ENCODE measurements around the gene SP2.
A peak's percentile ranks its signal among the peaks of the same experiment; 100 is the strongest.

Gene SP2

DNA sequence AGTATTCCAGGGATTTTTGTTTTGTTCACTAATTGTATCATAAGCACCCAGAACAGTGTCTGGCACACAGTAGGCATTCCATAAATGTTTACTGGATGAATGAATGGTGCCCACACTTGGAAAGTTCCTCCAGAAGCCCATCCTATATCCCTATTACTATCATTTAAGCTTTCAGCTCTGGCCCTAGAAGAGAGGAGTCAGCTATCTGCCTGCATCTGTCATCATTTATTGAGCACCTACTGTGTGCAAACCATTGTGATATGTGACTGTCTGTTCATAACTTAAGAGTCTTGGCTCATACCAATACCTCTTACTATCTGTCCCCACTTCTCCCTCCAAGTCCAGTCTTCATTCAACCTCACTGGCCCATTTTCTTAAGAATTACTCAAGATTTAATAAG is 25.0 kb upstream of the SP2 start:
- DNase-seq: no peak

DNA sequence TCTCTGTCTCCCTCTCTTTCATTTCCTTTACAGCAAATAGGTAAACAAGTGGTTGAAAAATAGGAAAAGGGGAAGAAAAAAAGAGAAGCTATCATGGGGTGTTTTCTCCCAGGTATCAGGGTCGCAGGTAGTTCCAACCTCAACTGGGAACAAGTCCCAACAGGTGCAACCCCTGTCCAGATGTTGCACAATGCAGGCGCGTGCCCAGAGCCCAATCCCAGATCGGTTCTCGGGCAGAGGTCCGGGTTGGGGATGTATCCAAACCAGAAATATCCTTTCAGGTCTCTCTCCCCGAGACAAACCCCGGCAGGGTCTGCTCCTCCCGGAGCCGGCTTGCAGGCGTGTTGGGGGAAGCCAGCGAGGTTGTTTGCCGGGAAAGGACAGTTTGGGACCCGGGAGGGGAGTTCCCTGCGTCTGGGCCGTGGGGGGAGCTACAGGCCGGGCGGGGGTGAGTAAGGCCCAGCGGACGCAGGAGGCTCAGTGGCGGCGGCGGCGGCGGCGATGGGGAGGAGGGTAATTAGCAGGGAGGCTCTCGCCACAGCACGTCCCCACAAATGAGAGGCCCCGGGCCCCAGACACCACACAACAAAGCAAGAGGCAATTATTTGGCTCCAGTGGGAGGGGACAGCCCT is 23.9 kb upstream of the SP2 start:
- DNase-seq: no peak

DNA sequence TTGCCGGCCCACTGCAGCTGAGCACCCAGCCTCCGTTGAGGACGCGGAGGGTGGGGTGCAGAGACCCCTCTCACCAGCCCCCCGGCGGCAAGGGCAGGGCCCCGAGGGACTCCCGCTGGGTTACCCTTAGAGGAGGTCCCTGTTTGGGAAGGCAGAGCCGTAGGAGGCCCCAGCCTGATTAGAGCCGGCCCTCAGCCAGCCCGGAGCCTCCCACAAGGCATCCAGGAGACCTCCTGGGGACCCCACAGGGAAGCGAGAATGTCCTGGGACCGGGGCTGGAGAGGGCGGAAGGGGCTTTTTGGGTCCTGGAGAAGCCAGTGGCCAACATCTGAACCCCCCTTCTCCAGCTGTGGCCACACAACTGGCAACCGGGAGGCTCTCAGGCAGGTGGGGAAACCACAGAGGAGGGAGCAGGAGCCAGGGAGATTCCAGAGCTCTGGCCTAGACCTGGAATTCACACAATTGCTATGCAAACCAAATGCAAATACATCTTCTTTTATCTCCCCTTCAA is 23.3 kb upstream of the SP2 start:
- no peak for DNase-seq

DNA sequence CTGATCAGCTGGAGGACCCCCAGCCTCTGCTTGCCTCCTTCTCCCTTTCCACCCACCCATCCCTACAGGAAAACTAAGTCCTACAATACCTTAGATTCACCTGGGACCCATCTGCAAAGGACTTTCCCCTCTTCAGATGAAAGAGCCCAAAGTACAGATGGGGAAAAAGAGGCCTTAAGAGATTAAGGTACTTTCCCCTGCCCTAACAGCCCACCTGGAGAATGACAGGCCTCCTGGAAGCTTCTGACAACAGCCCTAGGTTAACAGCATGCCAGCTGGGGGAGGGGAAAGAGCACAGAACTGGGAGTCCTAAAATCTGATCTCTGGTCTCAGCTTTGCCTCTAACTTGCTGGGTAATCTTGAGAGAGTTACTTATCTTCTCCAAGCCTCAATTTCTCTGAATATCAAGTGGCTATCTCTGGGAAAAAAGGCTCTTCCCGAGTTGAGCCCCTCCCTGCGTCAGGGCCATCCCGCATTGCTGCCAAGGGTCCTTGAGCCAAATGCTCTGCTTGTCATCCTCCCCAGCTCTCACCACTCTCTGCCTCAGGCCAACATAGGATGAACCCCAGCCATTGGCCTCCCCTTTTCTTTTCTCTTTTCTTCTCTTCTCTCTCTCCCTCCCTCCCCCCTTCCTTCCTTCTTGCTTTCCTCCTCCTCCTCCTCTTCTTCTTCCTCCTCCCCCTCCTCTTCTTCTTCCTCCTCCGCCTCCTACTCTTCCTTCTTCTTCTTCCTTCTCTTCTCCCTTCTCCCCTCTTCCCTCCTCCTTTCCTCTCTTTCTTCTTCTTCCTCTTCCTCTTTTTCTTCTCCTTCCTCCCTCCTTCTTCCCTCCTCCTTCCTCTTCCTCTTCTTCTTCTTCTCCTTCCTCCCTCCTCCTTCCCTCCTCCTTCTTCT is 22.6 kb upstream of the SP2 start:
- DNase-seq: no peak

DNA sequence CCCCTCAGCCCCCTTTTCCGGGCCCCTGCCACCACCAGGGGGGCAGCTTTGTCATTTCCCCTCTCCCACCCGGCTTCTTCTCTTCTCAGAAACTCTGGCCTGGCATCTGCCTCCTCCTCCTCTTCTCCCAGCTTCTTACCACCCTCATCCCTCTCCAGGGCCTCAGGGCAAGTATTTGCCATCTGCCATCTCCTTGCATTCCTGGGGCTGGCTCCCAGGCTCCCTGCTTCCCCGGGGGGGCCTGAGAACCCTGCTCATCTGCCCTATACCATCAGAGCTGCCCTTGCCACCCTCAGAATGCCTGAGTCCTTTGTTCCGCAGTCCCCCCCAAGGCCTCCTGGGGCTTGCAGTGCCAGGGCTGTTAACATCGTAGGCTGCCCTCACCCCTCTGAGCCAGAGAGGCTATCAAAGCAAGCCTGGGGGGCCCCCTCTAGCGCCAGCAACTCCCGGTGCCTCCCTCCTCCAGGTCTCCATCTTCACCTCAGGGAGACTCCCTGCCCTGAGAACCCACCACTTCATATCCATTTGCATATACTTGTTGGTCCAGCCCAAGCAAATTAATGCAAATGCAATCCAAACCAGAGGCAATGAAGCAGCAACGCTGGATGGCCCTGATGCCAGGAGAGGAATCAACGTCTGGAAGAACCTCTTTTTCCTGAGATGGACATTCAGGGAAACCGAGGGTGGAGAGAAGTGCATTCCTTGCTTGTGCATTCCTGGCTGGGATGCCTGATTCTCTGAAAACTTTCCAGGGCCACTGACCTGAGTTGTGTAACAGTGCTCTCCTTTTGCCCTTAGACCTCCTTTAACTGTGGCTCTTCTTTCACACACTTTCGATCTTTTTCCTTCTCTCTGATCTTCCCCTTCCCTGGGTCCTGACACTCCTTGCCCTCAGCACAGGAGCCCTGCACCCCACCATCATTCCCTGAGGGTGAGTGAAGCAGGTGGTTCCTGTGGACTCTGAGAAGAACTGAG is 20.7 kb upstream of the SP2 start:
- DNase-seq: no peak

DNA sequence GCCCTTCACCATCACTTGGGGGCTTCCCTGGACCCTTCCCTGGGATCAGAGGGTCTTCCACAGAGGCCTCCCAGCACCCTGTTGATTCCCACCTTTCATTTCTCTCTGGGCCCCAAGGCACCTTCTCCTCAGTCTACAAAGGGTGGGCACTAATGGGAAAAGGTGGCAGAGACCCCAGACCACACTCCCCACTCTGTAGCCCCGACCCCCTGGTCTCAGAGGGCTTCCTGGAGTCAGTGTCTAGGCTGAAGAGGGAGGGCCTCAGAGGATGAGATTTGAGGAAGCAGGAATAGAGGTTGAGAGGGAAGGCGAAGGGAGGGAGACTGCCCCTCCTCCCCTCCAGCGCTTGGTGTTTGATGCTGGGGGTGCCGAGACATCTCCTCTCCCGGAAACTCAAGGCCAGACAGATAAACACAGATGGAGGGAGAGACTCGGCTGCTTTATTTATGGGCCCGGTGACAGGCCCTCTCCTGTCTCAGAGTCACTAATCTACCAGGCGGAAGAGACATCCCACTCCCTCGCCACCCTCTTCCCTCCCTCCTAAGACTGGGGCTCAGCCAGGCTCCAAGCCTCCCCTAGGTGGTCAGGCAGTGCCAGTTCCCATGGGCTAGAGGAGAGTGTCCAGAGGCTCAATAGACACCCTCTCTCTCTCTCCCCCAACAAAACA is 18.5 kb upstream of the SP2 start:
- no peak for DNase-seq

DNA sequence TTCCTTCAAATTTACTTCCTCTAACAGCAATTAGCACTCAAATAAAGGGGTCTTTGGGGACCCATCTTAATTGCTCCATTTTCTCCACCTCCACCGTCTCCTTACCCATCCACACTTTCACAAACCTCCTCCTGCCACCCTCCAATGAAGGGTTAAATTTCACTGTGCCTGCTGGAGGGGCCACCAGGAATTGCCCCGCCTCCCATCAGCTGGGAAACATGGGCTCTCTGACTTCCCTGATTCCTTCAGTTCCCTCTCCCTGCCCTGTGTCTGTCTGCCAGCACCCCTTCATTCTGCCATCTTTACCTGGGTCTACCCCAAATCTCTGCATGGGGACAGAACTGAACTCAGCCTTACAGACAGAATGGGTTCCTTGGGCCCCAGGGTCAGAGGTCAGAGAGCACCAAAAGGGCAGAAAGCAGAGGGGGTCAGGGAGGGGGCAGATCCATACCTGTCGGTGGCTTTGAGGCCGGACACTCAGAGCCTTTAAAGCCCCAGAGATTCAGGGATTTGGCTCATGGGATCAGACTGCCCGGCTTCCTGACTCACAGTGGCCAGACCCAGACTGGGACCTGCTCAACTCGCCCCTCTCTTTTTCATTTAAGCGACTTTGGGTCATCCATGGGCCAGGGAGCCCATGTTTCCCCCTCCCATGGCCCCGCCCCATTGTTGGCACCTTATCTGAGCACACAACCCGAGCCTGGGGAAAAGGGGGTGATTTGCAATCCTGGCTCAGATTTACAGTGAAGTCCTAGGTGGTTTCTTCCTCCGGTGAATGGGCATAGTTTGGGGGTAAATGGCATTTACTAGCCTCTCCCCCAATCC is 17.6 kb upstream of the SP2 start:
- DNase-seq: no peak

DNA sequence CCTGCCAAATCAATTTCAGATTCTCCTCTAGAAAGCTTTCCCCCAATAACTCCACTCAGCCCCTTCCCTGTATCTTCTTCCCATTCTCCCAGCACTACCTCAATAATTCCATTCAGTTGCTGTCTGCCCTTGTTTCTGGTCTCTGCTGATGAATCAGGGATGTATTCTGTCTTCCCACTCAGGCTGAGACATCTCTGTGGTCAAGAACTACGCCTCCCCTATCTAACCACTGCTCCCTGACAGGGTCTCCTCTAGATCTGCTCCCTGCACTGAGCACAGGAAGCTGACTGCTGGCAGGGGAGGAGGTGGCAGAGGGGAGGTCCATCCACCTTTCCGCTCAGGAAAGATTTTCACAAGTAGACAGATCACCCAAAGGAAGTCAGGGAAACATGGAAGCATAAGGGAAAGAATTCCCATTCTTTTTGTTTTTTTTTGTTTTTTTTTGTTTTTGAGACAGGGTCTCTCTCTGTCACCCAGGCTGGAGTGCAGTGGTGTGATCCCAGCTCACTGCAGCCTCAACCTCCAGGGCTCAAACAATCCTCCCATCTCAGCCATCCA is 16.9 kb upstream of the SP2 start:
- no peak for DNase-seq

DNA sequence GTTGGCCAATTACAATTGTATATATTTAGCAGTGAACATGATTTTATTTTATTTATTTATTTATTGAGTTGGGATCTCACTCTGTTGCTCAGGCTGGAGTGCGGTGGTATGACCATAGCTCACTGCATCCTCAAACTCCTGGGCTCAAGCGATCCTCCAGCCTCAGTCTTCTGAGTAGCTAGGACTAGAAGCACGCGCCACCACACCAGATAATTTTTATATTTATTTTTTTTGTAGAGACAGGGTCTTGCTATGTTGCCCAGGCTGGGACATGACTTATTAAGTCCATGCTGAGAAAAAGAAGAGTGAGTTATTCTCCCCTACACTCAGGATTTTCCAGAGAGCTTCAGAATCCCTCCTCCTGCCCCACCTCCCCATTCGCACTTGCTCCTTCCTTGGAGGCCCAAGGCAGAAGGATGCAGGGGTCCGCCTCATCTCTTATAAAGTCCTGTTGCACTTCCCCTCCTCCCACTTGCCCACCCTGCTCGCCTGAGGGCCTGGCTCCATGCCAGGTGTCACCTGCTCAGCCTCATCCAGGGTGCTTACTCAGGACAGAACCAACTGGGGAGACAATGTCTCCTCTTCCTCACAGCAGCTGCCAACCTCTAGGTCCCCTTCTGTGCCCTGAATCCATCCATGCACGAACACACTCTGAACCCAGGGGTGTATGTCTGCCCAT is 16.1 kb upstream of the SP2 start:
- no peak for DNase-seq

DNA sequence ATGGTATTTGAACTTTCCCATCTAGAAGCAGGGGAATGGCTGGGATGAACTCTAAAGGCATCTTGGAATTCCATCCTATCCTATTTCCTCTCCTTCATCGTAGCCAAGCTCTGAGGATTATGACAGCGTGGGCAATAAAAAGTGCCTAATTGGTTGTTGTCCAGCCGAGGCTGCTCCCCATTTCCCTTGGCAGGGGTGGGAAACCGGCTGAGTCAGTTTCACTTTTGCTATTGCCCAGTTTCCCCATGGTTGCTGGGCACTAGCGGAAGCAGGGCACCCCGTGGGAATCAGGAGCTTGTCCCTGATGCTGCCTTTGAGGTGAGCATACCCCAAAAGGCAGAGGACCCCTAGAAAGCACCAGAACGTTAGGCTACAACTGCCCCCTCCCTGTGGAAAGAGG is 13.8 kb upstream of the SP2 start:
- DNase-seq: no peak

DNA sequence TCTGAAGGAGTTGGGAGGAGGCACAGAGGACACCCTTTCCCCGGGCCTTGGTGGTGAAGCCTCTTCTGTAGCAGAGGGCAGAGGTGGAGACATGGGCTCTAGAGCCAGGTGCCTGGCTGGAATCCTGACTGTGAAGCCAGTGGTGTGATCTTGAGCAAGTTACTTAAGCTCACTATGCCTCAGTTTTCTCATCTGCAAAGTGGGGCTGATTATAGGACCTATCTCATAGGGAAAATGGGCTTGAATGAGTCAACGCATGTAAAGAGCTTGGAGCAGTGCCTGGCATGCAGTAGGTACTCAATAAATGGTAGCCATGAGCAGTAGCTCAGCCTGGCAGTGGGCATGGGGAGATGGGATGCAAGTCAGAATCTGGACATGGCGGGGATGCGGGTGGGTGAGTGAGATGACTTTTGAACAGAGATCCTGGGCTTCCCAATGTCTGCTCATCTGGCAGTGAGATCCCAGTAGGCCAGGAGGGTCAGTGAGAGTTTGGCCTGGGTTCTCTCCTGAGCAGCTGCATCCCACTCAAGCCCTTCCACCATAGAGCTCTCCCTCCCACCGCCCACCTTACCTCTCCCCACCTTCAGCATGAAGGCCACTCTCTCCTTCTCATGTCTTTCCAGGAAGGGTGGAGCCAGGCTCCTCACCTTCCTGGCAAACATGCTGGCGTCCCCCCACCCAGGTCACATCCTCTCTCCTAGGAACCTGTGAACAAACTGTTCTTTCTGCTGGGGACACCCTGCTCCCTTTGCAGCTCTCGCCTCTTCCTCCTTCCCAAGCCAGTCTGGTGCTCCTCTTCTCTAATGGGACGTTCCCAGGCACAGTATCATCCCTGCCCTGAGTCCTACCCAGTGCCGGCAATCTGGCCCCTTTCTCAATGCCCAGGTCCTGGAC is 13.1 kb upstream of the SP2 start:
- DNase-seq: no peak

DNA sequence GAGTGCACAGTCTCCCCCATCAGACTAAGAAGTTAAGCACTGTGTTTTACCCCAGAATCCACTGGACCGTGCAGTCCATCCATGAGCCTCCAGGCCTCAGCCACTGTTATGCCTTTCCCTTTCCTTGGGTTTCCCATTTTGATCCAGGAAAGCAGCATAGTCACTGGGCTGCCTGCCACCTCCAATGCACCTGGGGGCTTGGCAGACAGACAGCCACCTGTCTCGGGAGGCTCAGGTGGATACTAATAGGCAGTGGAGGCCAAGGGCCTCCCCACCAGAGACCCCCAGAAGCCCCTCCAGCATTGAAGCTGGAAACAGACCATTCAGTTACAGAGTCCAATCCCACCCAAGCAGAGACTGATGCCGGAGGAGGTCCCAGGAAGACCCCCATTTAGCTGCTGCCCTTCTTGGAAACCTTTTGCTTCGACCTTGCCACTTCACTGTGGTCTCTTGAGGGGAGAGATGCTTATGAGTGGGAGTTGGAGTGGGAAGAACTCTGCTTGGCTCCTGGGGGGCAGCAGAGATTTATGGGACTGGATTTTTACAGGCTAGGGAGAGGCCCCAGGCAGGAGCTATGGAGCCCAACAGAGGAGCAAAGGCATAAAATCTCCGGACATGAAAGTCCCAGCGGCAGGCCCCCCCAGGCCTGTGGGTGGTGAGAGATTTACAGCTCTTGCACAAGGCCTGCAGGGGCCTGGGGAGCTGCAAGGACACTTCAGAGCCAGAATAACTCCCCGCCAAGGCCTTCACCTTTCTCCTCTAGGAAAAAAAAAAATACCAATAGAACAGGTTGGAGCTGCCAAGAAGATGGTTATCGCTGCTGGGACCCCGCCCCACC is 12.2 kb upstream of the SP2 start:
- DNase-seq: no peak

DNA sequence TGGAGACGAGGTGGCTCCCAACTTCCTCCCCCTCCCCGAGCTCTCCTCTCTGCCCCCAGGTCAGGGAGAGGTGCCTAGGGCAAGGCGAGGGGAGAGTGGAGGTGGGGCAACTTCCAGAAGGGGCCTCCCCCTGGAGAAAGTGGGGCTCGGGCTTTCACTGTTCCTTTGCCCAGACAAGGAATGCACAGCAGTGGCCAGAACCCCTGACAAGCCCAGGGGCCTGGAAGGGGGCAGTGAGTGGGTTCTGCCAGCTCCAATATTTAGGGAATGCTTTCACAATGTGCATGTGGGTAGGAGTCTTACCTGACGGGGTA is 11.7 kb upstream of the SP2 start:
- no peak for DNase-seq

DNA sequence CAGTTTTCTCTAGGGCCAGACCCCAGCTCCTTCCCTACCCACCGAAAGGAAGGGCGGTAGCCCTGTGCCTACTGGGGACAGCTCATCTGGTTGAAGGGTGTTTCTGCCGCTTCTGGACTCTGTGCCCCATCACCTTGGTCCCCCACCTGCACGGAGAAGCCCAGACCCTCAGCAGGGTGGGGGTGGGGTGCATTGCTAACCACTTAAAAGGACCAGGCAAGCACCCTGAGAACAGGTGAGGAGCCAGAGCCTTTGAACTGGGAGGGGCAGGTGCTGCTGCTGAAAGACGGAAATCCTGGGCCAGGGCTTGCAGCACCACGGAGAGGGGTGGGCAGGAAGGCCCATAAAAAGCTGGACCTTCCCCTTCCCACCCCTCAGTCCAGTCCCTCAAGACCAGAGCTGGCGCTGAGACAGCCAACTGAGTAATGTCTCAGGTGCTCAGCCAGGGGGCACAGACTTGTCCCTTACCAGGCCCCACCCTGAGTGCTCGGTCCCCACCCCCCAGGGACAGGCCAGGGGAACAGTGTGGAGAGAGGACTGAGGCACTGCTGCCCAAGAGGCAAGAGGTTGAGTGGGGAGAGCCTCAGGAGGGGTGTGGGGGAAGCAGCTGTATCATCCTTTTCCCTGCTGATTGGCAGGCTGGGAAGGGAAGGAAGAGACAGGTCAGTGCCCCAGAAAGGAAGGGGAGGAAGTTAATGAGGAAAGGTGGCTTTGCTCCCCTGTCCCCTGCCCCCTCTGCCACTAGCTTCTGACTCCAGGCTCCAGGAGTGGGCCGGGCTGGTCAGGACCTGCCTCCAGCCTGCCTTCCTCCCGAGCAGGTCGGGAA is 10.9 kb upstream of the SP2 start:
- DNase-seq: peak in 5 of 6 experiments; percentile 4 to 24 (median 16)

DNA sequence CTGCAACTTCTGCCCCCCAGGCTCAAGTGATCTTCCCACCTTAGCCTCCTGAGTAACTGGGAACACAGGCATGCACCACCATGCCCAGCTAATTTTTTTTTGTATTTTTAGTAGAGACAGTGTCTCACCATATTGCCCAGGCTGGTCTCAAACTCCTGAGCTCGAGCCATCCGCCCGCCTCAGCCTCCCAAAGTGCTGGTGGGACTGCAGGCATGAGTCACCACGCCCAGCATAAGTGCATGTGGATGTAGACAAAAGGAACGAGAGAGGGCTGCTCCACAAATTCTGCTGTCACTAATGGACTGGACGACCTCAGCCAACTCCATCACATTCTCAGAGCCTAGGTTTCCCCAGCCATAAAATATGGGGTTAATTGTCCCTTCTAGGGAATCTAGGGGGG is 7.7 kb upstream of the SP2 start:
- DNase-seq: no peak

DNA sequence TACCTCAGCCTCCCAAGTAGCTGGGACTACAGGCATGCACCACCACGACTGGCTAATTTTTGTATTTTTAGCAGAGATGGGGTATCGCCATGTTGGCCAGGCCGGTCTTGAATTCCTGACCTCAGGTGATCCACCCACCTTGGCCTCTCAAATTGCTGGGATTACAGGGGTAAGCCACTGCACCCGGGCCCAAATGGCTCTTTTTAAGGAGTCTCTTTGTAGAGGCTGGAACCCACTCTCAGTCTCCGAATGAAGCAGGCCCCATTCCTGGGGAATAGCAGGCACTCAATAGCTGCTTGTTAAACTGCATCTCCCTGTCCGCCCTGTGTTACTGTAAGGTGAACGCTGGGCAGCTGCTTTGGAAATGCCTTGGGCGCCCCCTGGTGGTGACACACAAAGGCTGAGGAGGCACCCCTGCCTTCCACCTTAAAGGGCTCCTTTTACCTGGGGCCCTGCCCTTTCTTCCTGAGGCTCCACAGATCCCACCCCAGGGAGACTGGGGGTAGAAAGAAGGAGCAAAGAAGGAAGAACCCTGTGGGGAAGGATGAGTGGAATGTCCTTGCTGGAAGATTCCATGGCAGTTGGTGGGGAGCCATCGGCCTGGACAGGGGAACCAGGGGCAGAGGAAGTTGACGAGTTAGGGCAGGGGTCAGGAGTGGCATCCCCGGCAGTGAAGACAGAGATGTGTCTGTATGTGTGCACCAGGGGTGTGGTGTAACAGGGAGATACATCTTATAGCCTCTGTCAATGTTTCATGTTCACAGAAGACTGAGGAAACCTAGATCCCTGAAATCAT is 6.1 kb upstream of the SP2 start:
- peak; percentile 74 to 92 (median 87) for DNase-seq

DNA sequence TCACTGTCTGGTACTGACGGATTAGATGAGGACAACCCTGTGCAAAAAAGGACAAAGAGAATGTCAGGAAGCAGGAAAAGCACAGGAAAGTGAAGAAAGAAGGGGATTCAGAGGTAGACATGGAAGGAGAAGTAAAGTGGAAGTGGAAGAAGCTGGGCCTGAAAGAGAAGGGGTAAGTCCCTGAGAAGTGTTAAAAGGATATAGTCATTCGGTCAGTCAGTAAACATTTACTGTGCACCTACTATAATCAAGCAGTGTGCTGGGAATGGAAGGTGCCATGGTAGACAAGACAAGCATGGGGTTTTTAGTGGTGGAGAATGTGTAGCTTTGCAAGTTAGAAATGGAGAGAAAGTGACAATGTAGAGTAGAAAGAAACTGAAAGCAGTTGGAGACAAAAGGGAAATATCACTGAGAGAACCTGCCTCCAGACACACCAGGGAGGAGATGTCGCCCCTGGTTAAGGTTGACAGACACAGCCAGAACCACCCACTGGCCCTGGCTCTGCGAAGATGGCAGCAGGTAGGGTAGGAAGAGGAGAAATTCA is 4.4 kb upstream of the SP2 start:
- no peak for DNase-seq

Measured in stimulated activated naive CD4-positive, alpha-beta T cell (primary cell).